T-cell (primary cell): ENCODE measurements around the gene POLR3C. TPM values are rescaled to one million over a fixed set of nuclear protein-coding genes. Genes with fewer than 3 reads are reported as not detected.

Source experiments
- ATAC-seq, 4 experiments: fragments of 200-7000 bp in 3 of 4; fragments of 150-1000 bp in 1 of 4; cut with Tn5 transposase; replicated peaks in 1 of 4; 1 replicate in 3 of 4; 2 replicates in 1 of 4; pipeline ENCODE4 v1.10.0; 2021; ENCODE audit warnings: moderate library complexity in 3 of 4, mild to moderate bottlenecking in 2 of 4, moderate number of reproducible peaks in 1 of 4
- CTCF ChIA-PET, 2 donors: fragments of 300-600 bp; sonication (Branson Sonifier 250); formaldehyde crosslinking; loops; one replicate each; lab custom pipeline; 2022; ENCODE audit warnings: antibody characterized with exemption in 2 of 2; lab: Charles Lee
- POLR2A ChIA-PET, 2 donors: fragments of 300-600 bp; sonication (Branson Sonifier 250); formaldehyde crosslinking; loops; one replicate each; lab custom pipeline; 2022; ENCODE audit warnings: antibody characterized with exemption in 2 of 2; lab: Charles Lee
- DNase-seq, 35 experiments: peaks; one replicate each; pipeline versions ENCODE4 v3.0.0 to v3.0.0-alpha.2; 2013 to 2023
- H3K27ac ChIP-seq: one replicate; pipeline ENCODE4 v1.5.1; 2013; ENCODE audit warnings: low read length
- H3K27me3 ChIP-seq, 2 experiments: replicated peaks in 1 of 2; 1 replicate in 1 of 2; 2 replicates in 1 of 2; pipeline versions ENCODE4 v1.6.1 to v1.7.0; 2013; ENCODE audit warnings: low read length in 1 of 2, mixed read lengths in 1 of 2; ENCODE audit not compliant: control insufficient read depth in 2 of 2, insufficient read depth in 2 of 2; ENCODE audit errors: extremely low read depth in 1 of 2
- H3K36me3 ChIP-seq, 2 donors: 1 replicate in 1 of 2; 2 replicates in 1 of 2; pipeline versions ENCODE4 v1.6.1 to v1.7.0; 2013; ENCODE audit warnings: low read length in 1 of 2; ENCODE audit not compliant: control insufficient read depth in 2 of 2, insufficient read depth in 1 of 2; ENCODE audit errors: extremely low read depth in 1 of 2
- H3K4me1 ChIP-seq, 2 experiments: 1 replicate in 1 of 2; 2 replicates in 1 of 2; pipeline versions ENCODE4 v1.6.1 to v1.7.0; 2013; ENCODE audit warnings: low read length in 2 of 2, mixed read lengths in 1 of 2; ENCODE audit not compliant: insufficient read depth in 2 of 2, control insufficient read depth in 1 of 2; ENCODE audit errors: extremely low read depth in 1 of 2
- H3K4me3 ChIP-seq, 2 donors: 1 replicate in 1 of 2; 2 replicates in 1 of 2; pipeline versions ENCODE4 v1.5.1 to v1.7.0; 2013; ENCODE audit warnings: mild to moderate bottlenecking in 2 of 2, low read length in 1 of 2, moderate library complexity in 1 of 2; ENCODE audit not compliant: control insufficient read depth in 1 of 2; ENCODE audit errors: extremely low read depth in 1 of 2
- H3K9me3 ChIP-seq: 2 replicates; pipeline ENCODE4 v1.7.0; 2013
- H3K27ac Mint-ChIP-seq, 2 donors: one replicate each; pipeline ENCODE4 v1.8.0; 2020 to 2021; ENCODE audit warnings: mild to moderate bottlenecking in 2 of 2, mixed read lengths in 2 of 2
- H3K27me3 Mint-ChIP-seq, 2 donors: one replicate each; pipeline ENCODE4 v1.8.0; 2021 to 2022; ENCODE audit warnings: mixed read lengths in 2 of 2
- H3K36me3 Mint-ChIP-seq: one replicate; pipeline ENCODE4 v1.8.0; 2021; ENCODE audit warnings: mixed read lengths
- H3K4me1 Mint-ChIP-seq, 3 donors: one replicate each; pipeline ENCODE4 v1.8.0; 2020 to 2022; ENCODE audit warnings: mixed read lengths in 3 of 3, mild to moderate bottlenecking in 1 of 3
- H3K4me3 Mint-ChIP-seq, 3 donors: one replicate each; pipeline ENCODE4 v1.8.0; 2020 to 2022; ENCODE audit warnings: mild to moderate bottlenecking in 3 of 3, mixed read lengths in 3 of 3, moderate library complexity in 3 of 3
- H3K9me3 Mint-ChIP-seq, 3 donors: one replicate each; pipeline ENCODE4 v1.8.0; 2020 to 2022; ENCODE audit warnings: mixed read lengths in 3 of 3
- WGBS: methylation state at CpG from one replicate; pipeline ENCODE4 v1.1.5; 2013; ENCODE audit warnings: missing lambda C conversion rate; ENCODE audit not compliant: insufficient coverage; 5-methylcytosine and 5-hydroxymethylcytosine counted together
- total RNA-seq, 35 experiments: library from RNA in 6 of 35; stranded (reverse) in 6 of 35; fragments of 120-200 nt in 1 of 35; gene quantifications; one replicate each; pipeline versions ENCODE4 v1.2.1 to v1.2.4 and lab custom pipeline; 2013 to 2026

POLR3C gene
- total RNA-seq, 5 donors from 2014 or later (not counting 1 experiment from before 2014, with no cell fraction given) = 24.5 to 42.0 (median 38.2) TPM

GRCh38 chr1:145871994-145872924 lies 48.3 kb downstream of the POLR3C start:
- CTCF ChIA-PET = interaction anchor here (0.9 to 1.8 kb wide), 5 partner anchors 13 to 47 kb away, joined by 3 read pairs; partner anchors contain the start of genes ANKRD35 (in 1 of the 2), NUDT17 (in 1 of the 2) and PEX11B (in 1 of the 2)

GRCh38 chr1:145874646-145875045 lies 50.6 kb downstream of the POLR3C start:
- no peaks in the 10 kb centered on the region for H3K36me3 ChIP-seq
- Mint-ChIP-seq H3K27ac (no peak overlapping the region), H3K4me3 (no peak overlapping the region), H3K9me3 (no peaks in the 10 kb centered on the region), H3K36me3 (no peaks in the 10 kb centered on the region), H3K27me3 (peaks cover 4 to 10% of the 10 kb centered on the region in 2 donors), H3K4me1 (peaks cover 15 to 23% (median 18%) of the 10 kb centered on the region in 3 donors)
- H3K9me3 ChIP-seq = no peaks in the 10 kb centered on the region
- ChIA-PET CTCF (no interaction called here), POLR2A (no interaction called here)
- H3K4me3 ChIP-seq = no peak overlapping the region
- no peak overlapping the region for H3K27ac ChIP-seq
- DNase-seq (no peak), ATAC-seq (no peak)
- H3K4me1 ChIP-seq = peaks cover 0 to 14% of the 10 kb centered on the region in 2 experiments
- 95% methylated on average over 12 of the region's 12 CpGs for WGBS
- peaks cover 0 to 25% of the 10 kb centered on the region in 2 experiments for H3K27me3 ChIP-seq

More at GRCh38 chr1:145871994-145872924, 48.3 kb downstream of the POLR3C start:
- peaks cover 0 to 21% of the 10 kb centered on the region in 2 experiments for H3K27me3 ChIP-seq
- Mint-ChIP-seq H3K36me3 (no peaks in the 10 kb centered on the region), H3K27me3 (peaks cover 4 to 10% of the 10 kb centered on the region in 2 donors), H3K27ac (peak overlapping the region; percentile 49 to 79), H3K4me3 (peak overlapping the region; percentile 73 to 79 (median 75)), H3K4me1 (peaks cover 15 to 23% (median 18%) of the 10 kb centered on the region in 3 donors), H3K9me3 (no peaks in the 10 kb centered on the region)
- H3K4me3 ChIP-seq = peak overlapping the region; percentile 38 to 57
- WGBS = 38% methylated on average over 47 of the region's 47 CpGs
- H3K4me1 ChIP-seq = peaks cover 0 to 14% of the 10 kb centered on the region in 2 experiments
- H3K9me3 ChIP-seq = no peaks in the 10 kb centered on the region
- H3K27ac ChIP-seq = peak overlapping the region; percentile 0
- peak; percentile 86 to 90 (median 90) for ATAC-seq
- POLR2A ChIA-PET = interaction anchor here in 1 of 2 donors (0.6 kb wide), 2 partner anchors 9 to 167 kb away, joined by 3 to 4 read pairs; no protein-coding TSS in a partner anchor
- peak in 32 of 35 experiments; percentile 11 to 57 (median 26) for DNase-seq
- no peaks in the 10 kb centered on the region for H3K36me3 ChIP-seq

GRCh38 chr1:145877923-145878486 lies 54.0 kb downstream of the POLR3C start:
- H3K9me3 Mint-ChIP-seq = no peaks in the 10 kb centered on the region
- peaks cover 0 to 6% (median 2%) of the 10 kb centered on the region in 3 donors for H3K4me1 Mint-ChIP-seq
- Histone ChIP-seq H3K9me3 (no peaks in the 10 kb centered on the region), H3K4me1 (no peaks in the 10 kb centered on the region), H3K36me3 (no peaks in the 10 kb centered on the region), H3K4me3 (no peak overlapping the region), H3K27ac (no peak overlapping the region), H3K27me3 (peaks cover 0 to 19% of the 10 kb centered on the region in 2 experiments)
- WGBS = 91% methylated on average over 7 of the region's 7 CpGs
- POLR2A ChIA-PET = no interaction called here
- peaks cover 9% of the 10 kb centered on the region in 2 donors for H3K27me3 Mint-ChIP-seq
- no peaks in the 10 kb centered on the region for H3K36me3 Mint-ChIP-seq
- CTCF ChIA-PET = interaction anchor here in 1 of 2 donors (0.6 kb wide), 1 partner anchor 89 kb away, joined by 3 read pairs; no protein-coding TSS in a partner anchor
- no peak overlapping the region for H3K27ac Mint-ChIP-seq
- ATAC-seq (no peak), DNase-seq (no peak)
- no peak overlapping the region for H3K4me3 Mint-ChIP-seq

- Histone ChIP-seq H3K36me3 (no peaks in the 10 kb centered on the region), H3K4me1 (no peaks in the 10 kb centered on the region), H3K4me3 (no peak overlapping the region), H3K9me3 (no peaks in the 10 kb centered on the region), H3K27me3 (peaks cover 0 to 15% of the 10 kb centered on the region in 2 experiments), H3K27ac (no peak overlapping the region)
- no peak for DNase-seq
- Mint-ChIP-seq H3K4me1 (no peaks in the 10 kb centered on the region), H3K27me3 (peaks cover 13 to 14% of the 10 kb centered on the region in 2 donors), H3K4me3 (no peak overlapping the region), H3K36me3 (no peaks in the 10 kb centered on the region), H3K27ac (no peak overlapping the region), H3K9me3 (no peaks in the 10 kb centered on the region)
- no CpG with 5 or more reads among the region's 2 CpGs for WGBS
- POLR2A ChIA-PET = no interaction called here
- ATAC-seq = no peak
- CTCF ChIA-PET = interaction anchor here in 1 of 2 donors (0.6 kb wide), 1 partner anchor 28 kb away, joined by 7 read pairs; no protein-coding TSS in a partner anchor
Observed at GRCh38 chr1:145878724-145879123, 54.7 kb downstream of the POLR3C start.

- DNase-seq (no peak), ATAC-seq (no peak)
- Mint-ChIP-seq H3K36me3 (no peaks in the 10 kb centered on the region), H3K9me3 (no peaks in the 10 kb centered on the region), H3K4me3 (no peak overlapping the region), H3K27me3 (peaks cover 17 to 18% of the 10 kb centered on the region in 2 donors), H3K4me1 (peaks cover 3% of the 10 kb centered on the region in 3 donors), H3K27ac (no peak overlapping the region)
- no peaks in the 10 kb centered on the region for H3K9me3 ChIP-seq
- H3K27me3 ChIP-seq = peaks cover under 1 to 17% of the 10 kb centered on the region in 2 experiments
- H3K4me3 ChIP-seq = no peak overlapping the region
- H3K27ac ChIP-seq = no peak overlapping the region
- ChIA-PET POLR2A (no interaction called here), CTCF (interaction anchor here (0.5 to 0.6 kb wide), 2 partner anchors 33 to 127 kb away, joined by 3 to 7 read pairs; no protein-coding TSS in a partner anchor)
- H3K4me1 ChIP-seq = no peaks in the 10 kb centered on the region
- 71% methylated on average over 2 of the region's 5 CpGs for WGBS
- no peaks in the 10 kb centered on the region for H3K36me3 ChIP-seq
Observed at GRCh38 chr1:145879775-145880174, 55.8 kb downstream of the POLR3C start.

- H3K27ac ChIP-seq = no peak overlapping the region
- H3K4me1 ChIP-seq = peaks cover 0 to 17% of the 10 kb centered on the region in 2 experiments
- Mint-ChIP-seq H3K4me1 (peaks cover 12 to 20% (median 16%) of the 10 kb centered on the region in 3 donors), H3K27me3 (peaks cover 19 to 22% of the 10 kb centered on the region in 2 donors), H3K36me3 (no peaks in the 10 kb centered on the region), H3K9me3 (no peaks in the 10 kb centered on the region), H3K4me3 (peak overlapping the region; percentile 73 to 82 (median 80)), H3K27ac (peak overlapping the region in 1 of 2 donors; percentile 48)
- H3K36me3 ChIP-seq = no peaks in the 10 kb centered on the region
- H3K27me3 ChIP-seq = peaks cover 3 to 18% of the 10 kb centered on the region in 2 experiments
- ChIA-PET POLR2A (interaction anchor here in 1 of 2 donors (0.6 kb wide), 1 partner anchor 135 kb away, joined by 4 read pairs; no protein-coding TSS in a partner anchor), CTCF (no interaction called here)
- WGBS = 81% methylated on average over 1 of the region's 1 CpG
- DNase-seq (no peak), ATAC-seq (no peak)
- no peak overlapping the region for H3K4me3 ChIP-seq
- no peaks in the 10 kb centered on the region for H3K9me3 ChIP-seq
Observed at GRCh38 chr1:145884675-145885074, 60.7 kb downstream of the POLR3C start.
